Right lung (tissue), 5 donors: ENCODE measurements around the gene PRKCQ. TPM values are rescaled to one million over a fixed set of nuclear protein-coding genes. Genes with fewer than 3 reads are reported as not detected.
"Not testable (repeated sequence)": the region's sequence is repeated elsewhere in the genome, so short reads cannot be mapped to it uniquely, and the experiment has no call there.

Experiments used
- DNase-seq, 2 donors: peaks; one replicate each; pipeline ENCODE4 v3.0.0-alpha.2; 2013
- polyA plus RNA-seq, 5 donors: library from polyadenylated mRNA; unstranded; fragments of 120-200 nt; gene quantifications; one replicate each; pipeline versions ENCODE4 v1.2.1 to v1.2.3, GENCODE V29; 2013; ENCODE audit warnings: inconsistent platforms in 1 of 5, low replicate concordance in 1 of 5; ENCODE audit not compliant: insufficient read length in 5 of 5, insufficient read depth in 1 of 5

Gene PRKCQ
- polyA plus RNA-seq, 5 donors, result 5.3 to 6.9 (median 6.2) TPM

GRCh38 chr10:6597478-6597877, 17.4 kb upstream of the PRKCQ start:
- no peak for DNase-seq

DNA sequence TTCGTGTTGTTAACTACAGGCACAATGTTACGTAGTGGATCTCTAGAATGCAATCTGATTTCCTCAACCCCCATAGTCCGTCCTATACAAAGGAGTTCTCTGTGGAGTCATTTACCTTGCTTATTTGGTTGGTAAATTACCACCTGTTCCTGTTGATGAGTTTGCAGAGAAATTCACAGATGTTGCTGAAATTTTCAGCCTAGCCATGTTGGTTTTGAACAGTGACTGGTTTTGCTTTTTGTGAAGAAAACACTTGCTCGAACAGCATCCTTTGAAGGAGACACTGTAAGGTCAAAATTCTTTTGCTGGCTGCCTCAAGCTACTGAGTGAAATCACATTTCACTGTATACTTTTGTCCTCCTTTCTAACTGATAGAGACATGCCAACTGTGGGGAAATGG, 15.4 kb upstream of the PRKCQ start:
- DNase-seq, result no peak

DNA sequence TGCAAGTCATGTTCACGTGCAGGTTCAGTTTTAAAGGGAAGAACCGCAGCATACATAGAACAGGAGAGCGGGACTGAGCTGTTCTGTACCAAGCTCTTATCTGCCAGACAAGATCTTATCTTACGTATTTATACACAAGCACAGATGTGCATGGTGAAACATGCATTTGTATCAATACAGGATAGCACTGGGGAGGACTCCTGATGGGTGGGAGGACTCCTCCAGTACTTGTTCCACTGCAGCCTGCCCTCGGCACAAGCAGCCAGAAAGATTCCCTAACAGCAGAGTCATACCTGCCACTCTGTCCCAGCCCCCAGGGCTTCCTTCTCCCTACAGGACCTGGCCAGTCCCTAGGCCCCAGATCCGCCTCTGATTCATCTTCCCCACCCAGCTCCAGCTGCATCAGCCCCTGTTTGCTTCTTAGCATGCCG, 13.2 kb upstream of the PRKCQ start:
- no peak for DNase-seq

DNA sequence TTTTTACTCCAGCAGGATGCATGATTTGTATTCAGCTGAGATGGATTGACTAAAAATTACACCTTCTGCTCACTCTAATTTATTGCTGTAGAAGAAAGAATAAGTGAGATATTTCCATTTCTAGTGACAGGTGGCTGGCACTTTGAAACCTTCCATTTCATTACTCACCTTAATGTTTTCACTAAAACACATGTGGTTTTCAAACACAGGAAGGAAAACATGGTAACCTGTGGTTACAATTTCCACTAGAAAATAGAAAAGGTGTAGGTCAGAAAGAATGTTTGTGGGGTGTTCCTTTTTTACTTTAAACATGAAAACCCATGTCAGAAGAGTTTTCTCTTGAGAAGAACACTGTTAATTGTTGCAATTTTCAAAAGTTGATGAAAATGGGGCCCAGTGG, 12.0 kb upstream of the PRKCQ start:
- no peak for DNase-seq

- no peak for DNase-seq
Observed at GRCh38 chr10:6591668-6592067, 11.6 kb upstream of the PRKCQ start.

DNA sequence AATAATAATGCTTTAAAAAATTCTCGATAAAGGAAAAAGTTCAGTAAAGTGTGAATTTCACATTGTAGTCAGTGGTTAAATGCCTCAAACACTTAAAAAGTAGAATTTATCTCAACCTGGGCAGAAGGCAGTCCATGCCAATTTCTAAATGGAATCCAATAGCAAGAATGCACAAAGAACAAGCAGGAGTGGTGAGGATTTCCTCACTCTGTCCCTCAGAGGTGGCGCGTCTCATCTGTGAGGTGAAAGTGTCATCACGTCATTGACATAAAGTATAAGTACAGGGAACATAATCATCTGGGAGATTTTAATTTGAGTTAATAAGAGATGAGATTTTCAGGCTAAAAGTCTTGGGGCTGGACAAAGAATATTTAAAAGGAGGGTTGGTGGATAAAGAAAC, 10.0 kb upstream of the PRKCQ start:
- no peak for DNase-seq

- no peak for DNase-seq
Observed at GRCh38 chr10:6589287-6590094, 9.4 kb upstream of the PRKCQ start.

GRCh38 chr10:6588845-6589244, 8.8 kb upstream of the PRKCQ start:
- no peak for DNase-seq

DNA sequence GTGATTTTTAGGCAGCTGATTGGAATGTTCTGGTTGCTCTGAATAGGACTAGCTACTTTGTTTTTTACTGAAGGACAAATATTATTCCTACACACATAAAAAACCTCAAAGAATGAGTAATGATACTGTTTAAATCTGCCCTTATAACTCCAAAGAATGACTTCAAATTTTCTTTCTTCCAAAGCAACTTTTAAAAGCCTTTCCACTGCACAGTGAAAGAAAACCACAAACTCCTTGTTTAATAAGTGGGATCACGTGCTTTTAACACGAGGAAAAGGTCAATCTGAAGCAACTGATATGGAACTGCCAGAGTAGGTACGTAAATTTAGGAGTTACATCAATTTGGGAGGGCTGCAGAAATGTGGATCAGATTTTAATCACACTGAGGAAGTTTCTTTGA, 8.0 kb upstream of the PRKCQ start:
- DNase-seq, result no peak

GRCh38 chr10:6586501-6586900, 6.4 kb upstream of the PRKCQ start:
- no peak for DNase-seq

- no peak for DNase-seq
Observed at GRCh38 chr10:6583447-6583846, 3.4 kb upstream of the PRKCQ start.

GRCh38 chr10:6582913-6583312, 2.8 kb upstream of the PRKCQ start:
- DNase-seq, result not testable (repeated sequence)

GRCh38 chr10:6582298-6582697, 2.2 kb upstream of the PRKCQ start:
- DNase-seq, result no peak

- no peak for DNase-seq
Observed at GRCh38 chr10:6581778-6582228, 1.7 kb upstream of the PRKCQ start.

DNA sequence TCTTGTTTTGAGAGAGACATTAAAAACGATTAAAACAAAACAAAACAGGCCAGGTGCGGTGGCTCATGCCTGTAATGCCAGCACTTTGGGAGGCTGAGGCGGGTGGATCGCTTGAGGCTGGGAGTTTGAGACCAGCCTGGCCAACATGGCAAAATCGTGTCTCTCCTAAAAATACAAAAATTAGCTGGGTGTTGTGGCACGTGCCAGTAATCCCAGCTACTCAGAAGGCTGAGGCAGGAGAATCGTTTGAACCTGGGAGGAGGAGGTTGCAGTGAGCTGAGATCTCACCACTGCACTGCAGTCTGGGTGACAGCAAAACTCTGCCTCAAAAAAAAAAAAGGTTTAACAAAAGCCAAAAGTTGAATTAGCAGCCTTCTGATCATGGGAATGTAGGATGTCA, 1.1 kb upstream of the PRKCQ start:
- not testable (repeated sequence) for DNase-seq

DNA sequence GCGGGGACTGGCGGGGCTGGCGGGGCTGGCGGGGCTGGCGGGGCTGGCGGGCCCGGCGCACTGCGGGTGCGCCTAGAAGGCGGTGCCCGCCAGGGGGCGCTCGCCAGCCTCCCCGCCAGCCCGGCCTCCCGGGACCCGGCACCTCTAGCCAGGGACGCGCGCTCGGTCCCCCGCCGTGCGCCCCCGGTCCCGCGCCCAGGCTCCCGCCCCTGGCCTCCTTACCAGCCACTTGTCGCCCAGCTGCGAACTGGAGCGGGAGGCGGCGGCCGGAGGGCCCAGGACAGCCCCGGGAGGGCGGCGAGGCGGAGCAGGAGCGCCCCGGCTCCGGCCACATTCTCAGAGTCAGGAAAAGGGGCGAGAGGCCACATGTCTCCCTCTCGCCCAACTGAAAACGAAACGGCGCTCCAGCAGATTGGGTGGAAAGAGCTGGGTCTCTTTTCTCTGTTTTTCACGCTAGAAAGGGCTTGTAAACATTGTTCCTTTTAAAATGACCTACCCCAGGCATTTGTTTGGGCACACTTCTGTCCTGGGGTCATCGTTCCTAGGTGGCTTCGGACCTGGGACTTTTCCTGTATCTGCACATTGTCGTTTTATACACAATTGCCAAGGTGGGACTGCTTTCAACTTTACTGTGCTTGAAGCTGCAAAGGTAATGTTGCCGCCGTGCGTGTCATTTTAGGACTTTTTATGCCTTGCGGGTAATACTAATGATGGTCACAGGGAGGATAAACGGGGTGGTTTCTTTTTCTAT, 378 bp upstream of the PRKCQ start:
- peak; percentile 77 for DNase-seq

- no peak for DNase-seq
Observed at GRCh38 chr10:6579183-6579903, 733 bp downstream of the PRKCQ start.

- DNase-seq, result no peak
Observed at GRCh38 chr10:6578795-6579182, 1.3 kb downstream of the PRKCQ start.

GRCh38 chr10:6578251-6578771, 1.8 kb downstream of the PRKCQ start:
- no peak for DNase-seq

GRCh38 chr10:6576326-6576725, 3.8 kb downstream of the PRKCQ start:
- DNase-seq, result no peak

- DNase-seq, result no peak
Observed at GRCh38 chr10:6574664-6575176, 5.4 kb downstream of the PRKCQ start.

GRCh38 chr10:6570893-6571292, 9.2 kb downstream of the PRKCQ start:
- no peak for DNase-seq
